Erythroblast (primary cell): ENCODE data around the gene FOXJ3.

Experiments
- GATA1 ChIP-seq: IDR thresholded peaks from 2 replicates; pipeline ENCODE4 v1.6.1; 2011; ENCODE audit warnings: low read depth, mild to moderate bottlenecking, control low read depth, low read length, moderate library complexity
- POLR2A ChIP-seq: IDR thresholded peaks from 2 replicates; pipeline ENCODE4 v1.6.1; 2011; ENCODE audit warnings: mild to moderate bottlenecking, low read length

- no peak for TF ChIP-seq POLR2A
- TF ChIP-seq GATA1 = no peak
These were observed 164.0 kb downstream of the FOXJ3 start for GRCh38 chr1:42170779-42171621.
